ENCODE data around the gene NUDT6.
"Not testable (repeated sequence)": the region's sequence is repeated elsewhere in the genome, so short reads cannot be mapped to it uniquely, and the experiment has no call there.

The NUDT6 gene, protein sequence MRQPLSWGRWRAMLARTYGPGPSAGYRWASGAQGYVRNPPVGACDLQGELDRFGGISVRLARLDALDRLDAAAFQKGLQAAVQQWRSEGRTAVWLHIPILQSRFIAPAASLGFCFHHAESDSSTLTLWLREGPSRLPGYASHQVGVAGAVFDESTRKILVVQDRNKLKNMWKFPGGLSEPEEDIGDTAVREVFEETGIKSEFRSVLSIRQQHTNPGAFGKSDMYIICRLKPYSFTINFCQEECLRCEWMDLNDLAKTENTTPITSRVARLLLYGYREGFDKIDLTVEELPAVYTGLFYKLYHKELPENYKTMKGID

DNA sequence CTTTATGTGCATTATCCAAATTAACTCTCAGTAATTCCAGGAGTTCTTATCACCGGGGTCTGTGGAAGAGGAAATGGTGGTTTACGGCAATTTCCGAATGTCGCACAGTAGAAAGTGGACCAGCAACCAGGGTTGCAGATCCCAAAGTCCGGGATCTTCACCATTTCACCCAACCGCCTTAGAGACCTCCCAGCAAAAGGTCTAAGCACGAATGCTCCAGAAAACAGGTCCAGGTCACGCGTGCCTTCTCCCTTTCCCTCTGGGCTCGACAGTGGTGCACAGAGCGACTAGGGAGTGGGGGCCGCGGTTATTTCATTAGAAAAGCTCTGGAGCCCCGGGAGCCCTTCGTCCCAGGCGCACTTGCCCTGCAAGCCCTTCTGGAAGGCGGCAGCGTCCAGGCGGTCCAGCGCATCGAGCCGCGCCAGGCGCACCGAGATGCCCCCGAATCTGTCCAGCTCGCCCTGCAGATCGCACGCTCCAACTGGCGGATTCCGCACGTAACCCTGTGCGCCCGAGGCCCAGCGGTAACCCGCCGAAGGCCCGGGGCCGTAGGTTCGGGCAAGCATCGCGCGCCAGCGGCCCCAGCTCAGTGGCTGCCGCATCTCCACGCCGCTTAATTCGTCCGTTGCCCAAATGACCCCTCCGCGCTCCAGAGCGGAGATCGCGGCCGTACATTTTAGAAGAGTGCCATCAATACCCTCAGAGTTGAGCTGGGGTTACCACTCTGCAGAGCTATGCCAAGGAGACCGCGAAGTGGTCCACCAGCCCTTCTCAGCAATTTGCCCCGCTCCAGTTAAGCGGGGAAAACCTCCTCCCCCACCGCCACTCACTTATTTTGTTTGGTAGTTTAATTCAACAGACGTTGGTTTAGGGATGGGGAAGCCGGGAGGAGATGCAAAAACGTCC is at the start of gene NUDT6:
NUDT6 (minus strand) TSS at position 627 of the 906 bp plus-strand sequence; CDS start at position 602, 25 bp downstream.
- DNase-seq: peak; percentile 43

DNA sequence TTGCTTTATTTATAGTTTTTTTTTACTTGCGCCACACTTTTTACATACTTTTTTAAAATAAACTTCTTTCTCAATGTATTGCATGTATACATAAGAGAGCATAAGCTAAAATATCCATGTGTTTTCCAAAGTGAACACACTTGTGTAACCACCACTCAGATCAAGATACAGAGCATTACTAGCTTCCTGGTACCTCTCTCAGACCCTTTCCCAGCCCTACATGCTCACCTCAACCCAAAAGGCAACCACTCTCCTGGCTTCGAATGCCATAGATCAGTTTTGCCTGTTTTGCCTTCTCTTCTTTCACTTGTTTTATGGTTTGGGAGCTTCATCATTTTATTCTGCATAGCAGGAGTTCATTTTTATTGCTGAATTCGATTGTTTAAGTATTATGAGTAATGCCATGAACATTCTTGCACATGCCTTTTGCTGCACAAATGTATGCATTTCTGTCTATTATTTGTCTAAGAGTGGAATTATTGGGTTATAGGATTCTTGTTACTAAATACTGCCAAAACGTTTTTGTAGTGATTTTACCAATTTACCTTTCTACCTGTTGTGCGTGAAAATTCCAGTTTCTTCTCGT is 45.9 kb upstream of the NUDT6 start:
- DNase-seq: no peak

DNA sequence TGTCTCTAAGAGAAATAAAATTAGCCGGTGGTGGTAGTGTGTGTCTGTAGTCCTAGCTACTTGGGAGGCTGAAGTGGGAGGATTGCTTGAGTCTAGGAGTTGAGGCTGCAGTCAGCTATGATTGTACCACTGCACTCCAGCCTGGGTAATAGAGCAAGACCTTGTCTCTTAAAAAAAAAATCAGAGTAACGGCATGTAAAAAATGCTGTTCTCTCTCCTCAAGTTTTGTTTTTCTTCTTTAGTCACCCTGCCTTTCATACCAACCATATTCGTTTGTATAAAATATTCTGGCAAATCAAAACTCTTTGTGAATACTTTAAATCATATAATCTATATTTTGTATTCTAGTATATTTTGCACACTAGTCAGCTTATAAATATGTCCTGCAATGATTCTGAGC is 44.8 kb upstream of the NUDT6 start:
- no peak for DNase-seq

DNA sequence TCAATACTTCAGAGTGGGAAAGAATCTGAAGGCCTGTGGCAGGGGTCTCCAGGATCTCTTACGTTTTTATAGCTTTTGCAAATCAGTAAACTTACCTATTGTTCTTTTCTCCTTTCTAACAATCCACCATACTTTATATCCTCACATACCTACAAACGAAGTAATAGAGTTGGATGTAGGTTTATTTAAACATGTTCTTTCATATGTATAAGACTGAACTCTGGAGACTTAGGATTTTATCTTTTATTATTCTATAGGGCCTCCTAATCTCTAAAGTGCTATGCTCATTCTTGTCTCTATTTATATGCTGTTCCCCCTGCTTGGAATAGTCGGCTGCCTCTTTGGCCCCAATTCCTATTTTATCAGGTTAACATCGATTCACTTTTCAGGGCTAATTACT is 43.8 kb upstream of the NUDT6 start:
- DNase-seq: no peak

DNA sequence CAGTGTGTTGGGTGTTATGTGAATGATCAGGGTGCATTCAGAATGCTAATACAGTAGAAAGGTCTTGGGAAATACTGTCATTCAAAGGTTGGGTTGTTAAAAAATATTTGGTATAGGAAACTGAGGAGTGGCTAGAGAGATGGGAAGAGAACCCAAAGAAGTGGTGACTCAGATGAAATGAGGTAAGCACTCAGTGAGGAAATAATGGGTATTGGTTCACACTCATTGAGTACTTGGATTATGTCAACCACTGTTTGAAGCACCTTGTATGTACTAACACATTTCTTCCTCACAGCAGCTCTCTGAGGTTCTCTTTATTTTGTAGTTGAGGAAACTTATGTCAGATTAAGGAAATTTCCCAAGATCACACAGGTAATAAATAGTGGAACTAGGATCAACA is 40.8 kb upstream of the NUDT6 start:
- peak; percentile 67 for DNase-seq

DNA sequence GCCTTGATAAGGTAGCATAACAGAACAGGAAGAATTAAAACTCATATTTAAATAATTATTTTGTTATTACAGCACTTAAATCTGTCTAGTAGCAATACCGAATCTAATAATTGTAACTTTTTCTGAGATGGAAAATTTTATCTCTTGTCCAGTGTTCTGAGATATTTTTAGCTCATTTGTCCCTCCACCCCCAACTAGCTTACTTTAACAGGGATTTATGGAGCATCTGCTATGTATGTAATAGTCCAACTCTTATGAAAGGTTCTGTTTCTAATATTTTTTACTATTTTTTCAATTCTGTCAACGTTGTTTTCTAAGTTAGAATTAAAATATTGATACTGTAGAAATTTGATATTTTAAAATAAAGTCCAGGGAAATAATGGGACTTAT is 38.2 kb upstream of the NUDT6 start:
- DNase-seq: no peak

DNA sequence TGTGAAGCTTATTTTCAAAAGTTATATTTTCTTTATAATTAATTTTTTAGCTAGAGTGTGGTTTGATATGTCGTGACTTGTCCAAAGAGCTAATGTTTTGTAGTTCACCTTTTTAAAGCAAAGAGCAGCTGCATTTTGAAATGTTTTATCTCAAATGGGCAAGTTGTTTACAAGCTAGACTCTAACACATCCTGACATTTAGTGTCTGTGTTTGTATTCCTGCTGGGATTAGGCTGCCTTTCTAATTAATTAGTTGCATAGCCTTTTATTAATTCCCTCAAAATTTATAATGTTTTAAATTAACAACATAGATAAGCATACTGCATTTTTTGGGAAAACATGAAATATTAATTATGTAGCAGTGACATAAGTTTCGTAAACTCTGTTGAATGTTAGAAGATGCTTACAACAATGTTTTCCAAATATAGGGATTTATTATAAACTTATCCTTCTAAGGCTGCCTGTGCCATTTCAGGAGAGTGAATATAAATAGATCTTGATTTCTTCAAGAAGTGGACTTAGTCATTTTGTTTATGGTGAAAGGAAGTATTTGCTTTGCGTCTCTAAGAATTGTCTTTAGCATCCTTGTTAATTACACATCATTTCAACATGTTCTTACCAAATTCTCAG is 37.7 kb upstream of the NUDT6 start:
- no peak for DNase-seq

DNA sequence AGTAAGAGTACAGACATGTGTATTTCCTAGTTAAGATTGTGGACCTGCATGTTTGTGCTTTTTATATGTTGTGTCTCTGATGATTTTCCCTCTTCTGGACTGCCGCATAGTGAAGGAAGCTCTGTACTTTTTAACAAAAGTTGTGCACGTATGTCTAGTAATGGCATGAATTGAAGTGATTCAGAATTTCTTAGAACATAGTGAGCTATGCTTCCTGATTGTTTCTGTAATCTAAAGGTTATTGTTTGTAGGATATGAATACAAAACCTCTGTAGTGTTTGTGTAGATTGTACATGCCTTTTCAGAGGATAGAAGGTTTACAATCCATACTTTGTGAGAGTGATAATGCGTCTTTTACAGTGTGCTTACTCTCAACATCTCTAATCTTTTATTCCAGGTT is 37.0 kb upstream of the NUDT6 start:
- DNase-seq: no peak

DNA sequence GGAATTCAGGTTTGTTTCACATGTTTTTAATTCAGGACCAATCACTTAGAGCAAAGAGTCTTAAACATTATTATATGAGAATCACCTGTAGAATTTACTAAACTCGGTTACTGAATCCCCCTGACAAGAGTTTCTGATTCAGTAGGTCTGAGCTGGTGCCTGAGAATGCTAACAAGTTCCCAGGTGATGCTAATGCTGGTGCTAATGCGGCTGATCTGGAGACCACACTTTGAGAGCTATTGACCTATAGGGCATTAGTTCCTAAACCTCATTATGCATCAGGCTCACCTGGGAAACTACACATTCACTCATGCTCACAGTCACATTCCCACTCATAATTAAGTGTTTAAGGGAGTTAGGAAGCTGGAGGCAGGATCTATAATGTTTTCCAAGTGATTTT is 36.1 kb upstream of the NUDT6 start:
- no peak for DNase-seq

DNA sequence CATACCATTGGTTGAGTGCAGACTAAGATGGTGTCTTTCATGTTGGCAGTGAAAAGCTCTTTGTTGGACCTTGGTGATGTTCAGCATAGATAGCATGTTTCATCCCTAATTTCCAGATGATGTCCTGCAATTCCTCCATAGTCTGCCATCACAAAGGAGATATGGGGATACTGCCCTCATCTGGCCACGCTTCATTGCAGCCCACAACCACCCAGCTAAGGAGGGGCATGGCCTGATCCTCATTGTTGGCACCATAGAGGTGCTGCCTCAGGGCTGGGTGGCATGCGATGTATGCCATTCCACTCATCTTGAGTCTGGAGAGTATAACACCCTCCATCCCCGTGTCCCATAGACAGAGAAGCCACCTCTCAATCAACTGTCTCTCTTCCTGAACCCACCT is 31.5 kb upstream of the NUDT6 start:
- no peak for DNase-seq

DNA sequence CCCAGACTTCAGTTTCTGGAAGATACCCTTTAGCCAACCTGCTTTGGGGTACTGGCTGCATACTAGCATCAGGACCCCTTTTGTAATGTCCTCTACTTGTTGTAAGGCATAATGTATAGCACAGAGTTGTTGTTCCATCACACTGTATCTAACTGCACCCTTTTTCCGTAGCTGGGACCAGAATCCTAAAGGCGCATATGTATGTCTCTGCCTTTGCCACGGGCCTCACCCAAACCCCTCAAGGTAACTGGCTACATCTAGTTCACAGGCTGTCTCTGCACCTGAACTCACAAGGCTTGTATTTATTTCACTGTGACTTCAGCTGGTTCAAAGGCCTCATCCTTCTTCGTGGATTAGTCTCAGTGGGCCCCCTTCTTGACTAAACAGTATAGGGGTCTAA is 29.6 kb upstream of the NUDT6 start:
- no peak for DNase-seq

DNA sequence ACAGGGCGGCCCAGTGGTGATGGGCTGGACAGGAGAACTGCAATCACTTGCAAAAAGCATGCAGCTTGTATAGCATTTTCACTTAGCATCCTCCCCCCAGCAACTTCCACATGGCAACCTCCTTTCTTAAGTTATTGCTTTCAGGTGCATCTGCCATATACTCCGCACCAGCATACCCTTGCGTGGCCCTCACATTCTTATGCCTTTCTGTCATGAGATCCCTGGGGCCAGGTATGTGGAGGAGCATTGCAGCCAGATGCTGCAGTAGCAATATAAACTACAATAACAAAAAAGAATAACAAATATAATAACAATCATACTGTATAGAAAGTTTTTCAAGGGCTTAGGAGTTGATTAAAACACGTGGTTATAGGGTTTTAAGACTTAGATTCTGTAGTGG is 26.3 kb upstream of the NUDT6 start:
- no peak for DNase-seq

DNA sequence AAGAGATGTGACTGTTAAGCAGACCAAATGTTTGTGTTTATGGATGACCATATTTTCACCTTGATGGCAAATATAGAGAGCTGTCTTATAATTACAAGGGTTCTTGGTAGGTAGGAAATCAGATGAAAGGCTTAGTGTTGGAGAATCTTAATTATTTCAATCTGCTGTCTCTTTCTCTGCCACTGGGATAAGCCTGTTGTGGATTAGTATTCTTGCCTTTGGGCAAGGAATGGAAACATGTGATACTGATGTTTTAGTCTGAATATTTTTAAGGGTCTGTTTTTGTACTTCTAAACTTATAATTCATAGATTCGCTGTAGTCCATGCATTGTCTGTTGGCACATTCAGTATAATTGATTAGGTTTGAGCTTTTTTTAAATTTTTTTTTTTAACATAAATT is 23.7 kb upstream of the NUDT6 start:
- no peak for DNase-seq

DNA sequence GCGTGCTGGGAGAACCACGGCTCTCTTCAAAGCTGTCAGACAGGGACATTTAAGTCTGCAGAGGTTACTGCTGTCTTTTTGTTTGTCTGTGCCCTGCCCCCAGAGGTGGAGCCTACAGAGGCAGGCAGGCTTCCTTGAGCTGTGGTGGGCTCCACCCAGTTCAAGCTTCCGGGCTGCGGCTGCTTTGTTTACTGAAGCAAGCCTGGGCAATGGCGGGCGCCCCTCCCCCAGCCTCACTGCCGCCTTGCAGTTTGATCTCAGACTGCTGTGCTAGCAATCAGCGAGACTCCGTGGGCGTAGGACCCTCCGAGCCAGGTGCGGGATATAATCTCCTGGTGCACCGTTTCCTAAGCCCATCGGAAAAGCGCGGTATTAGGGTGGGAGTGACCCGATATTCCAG is 22.7 kb upstream of the NUDT6 start:
- DNase-seq: not testable (repeated sequence)

DNA sequence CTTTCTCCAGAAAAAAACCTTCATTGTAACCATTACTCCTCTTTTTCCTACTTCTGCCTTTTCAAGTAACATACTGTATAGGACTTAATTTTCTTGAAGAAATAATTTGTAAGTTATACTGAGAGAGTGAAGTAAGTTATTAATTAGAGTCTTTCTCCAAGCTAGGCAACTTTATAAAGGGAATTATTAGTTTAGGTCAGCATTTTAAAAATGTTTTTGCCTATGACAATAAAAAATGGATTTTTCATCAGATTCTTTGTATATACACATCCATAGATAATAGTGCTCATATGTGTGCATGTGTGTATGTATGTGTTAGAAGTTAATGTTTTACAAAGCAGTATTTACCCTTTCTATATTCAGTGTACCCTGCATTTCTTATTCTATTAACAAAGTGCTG is 10.4 kb upstream of the NUDT6 start:
- DNase-seq: no peak

DNA sequence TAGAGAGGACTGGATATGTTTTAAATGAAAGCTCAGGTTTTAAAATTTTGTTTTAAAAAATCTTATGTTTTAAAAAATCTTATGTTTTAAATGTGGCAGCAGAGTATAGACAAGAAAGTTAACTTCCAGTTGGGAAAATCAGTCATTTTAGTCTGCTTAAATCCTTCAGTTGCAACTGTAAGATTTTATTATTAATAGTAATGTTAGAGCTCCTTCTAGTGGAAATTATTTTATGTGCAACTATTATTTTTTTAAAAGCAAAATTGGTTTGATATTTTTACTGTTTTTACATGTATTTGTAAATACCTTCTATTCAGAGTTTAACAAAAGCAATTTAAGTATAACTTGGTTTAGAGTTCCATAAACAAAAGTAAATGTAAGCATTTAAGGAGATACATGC is 8.5 kb upstream of the NUDT6 start:
- DNase-seq: no peak

DNA sequence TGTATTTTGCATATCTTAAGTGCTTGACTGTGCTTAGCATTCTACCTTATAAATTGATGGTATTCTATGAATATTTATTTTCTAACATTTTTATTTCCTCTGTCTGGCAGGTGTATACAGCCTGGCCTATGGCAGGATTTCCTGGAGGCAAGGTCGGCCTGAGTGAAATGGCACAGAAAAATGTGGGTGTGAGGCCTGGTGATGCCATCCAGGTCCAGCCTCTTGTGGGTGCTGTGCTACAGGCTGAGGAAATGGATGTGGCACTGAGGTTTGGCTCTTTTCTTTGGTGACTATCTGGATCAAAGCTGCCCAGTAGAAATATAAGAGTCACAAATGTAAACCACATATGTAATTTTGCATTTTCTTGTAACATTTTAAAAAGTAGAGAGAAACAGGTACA is 6.5 kb upstream of the NUDT6 start:
- no peak for DNase-seq

DNA sequence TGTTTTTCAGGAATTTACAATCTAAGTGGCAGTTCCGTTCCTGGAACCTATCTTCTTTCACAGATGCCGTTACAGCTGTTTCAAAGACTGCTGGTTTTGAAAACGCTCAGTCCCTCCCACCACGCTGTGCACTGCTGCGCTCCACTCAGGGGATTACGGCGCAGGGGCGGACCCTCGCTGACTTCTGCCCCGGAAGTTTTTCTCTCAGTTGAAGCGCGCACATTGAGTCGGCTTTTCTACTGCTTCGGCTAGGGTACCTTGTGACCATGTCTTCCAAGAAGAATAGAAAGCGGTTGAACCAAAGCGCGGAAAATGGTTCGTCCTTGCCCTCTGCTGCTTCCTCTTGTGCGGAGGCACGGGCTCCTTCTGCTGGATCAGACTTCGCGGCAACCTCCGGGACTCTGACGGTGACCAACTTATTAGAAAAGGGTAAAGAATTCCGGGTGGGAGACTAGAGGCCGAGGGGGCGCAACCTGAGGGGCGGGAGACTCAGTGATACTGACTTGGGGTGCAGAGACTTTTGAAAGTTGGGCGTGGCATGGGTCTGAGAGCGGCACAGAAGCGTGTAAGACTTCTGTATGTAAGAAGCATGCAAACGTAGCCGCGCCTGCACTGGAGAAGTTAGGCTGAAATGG is 597 bp upstream of the NUDT6 start:
- DNase-seq: peak; percentile 85

DNA sequence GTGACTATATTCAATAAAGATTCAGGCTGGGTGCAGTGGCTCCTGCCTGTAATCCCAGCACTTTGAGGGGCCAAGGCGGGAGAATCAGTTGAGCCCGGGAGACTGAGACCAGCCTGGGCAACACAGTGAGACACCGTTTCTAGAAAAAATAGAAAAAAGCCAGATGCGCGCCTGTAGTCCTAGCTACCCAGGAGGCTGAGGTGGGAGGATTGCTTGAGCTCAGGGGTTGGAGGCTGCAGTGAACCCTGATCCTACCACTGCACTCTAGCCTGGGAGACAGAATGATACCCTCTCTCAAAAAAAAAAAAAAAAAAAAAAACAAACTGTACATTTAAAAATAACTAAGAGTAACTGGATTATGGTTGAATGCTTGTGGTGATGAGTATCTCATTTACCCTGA is 1.1 kb downstream of the NUDT6 start:
- DNase-seq: no peak

DNA sequence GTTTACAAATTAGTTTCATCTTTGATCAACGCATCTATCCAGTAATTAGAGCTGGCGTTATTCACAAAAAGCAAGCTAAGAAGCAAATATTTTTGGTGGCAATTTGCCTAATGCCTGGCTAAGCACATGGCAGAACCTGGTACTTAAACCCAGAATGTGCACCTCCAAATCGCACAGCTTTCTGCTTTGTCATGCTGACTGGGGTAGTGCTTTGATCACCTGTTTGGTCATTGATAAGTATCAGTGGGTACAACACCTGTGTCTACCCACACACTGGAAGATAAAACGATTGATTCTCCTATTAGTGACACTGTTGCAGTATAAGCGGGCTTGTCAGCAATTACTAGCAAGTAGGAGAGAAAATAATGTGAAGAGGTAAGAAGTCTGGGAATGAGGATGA is 1.9 kb downstream of the NUDT6 start:
- DNase-seq: no peak

DNA sequence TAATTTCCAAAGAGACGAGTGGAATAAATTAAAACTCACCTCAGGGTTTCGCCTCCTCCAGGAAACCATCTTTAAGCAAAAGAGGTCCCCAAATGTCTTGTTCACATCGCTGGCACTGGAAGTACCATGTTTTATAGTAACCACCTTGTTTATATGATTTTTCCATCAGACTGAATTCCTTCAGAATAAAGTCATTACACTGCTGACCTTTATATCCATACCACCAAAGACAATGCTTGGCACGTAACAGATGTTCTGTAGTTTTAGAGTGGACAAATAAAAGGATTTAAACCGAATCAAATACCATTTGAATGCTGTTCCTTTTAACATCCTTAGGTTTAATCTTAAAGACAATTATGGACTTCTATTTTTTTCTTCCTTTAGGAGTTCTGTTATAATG is 4.7 kb downstream of the NUDT6 start:
- no peak for DNase-seq

DNA sequence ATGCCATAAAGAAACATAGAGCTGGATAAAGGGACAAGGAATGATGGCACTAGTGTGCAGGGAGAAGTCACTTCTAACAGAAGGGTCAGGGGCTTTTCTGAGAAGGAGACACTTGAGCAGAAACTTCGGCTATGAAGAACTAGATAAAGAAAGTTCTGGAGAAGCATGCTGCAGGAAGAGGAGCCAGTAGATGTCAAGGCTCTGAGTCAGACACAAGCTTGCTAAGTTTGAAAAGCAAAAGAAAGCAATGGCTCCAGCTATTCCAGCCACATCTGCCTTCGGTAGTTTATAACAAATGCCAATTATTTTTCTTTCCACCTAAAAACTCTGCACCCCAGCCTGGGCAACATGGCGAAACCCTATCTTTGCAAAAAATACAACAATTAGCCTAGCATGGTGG is 7.5 kb downstream of the NUDT6 start:
- no peak for DNase-seq

DNA sequence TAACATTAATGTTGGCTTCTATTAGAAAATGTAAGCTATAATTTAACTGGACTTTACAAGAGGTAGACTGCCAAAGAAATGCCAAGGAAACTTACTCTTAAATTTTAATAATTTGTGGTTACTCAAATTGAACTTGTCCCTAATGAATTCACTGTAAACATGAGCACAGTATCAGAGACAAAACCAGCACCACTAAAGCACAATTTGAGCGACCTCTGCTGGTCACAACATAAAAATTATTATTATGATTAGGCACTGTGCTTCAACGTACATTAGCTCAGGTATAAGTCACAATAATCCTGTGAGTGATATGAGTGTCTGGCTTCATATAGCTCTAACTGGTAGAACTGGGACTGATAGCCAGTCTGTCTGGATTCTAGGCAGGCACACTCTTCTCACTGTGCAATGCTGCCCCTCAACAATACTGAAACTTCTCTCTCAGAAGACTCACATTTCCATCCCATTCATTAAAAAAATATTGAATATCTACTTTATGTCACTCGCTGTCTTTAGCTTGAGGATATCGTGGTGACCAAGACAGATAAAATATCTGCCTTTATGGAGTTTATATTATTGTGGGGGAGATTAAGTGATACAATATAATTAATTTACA is 8.0 kb downstream of the NUDT6 start:
- peak; percentile 9 for DNase-seq
